PC-3 (cell line): ENCODE measurements around the gene ZMYND15.
"Not testable (repeated sequence)": the region's sequence is repeated elsewhere in the genome, so short reads cannot be mapped to it uniquely, and the experiment has no call there.

ENCODE experiments used
- CTCF ChIP-seq: fragments of 300-600 bp; sonication (generic); conservative IDR thresholded peaks from 2 replicates; pipeline ENCODE4 v1.5.1; 2017; ENCODE audit warnings: antibody characterized with exemption, low read depth, mild to moderate bottlenecking, low read length
- EZH2 ChIP-seq: fragments of 300-600 bp; sonication (generic); IDR thresholded peaks from one replicate; pipeline ENCODE4 v1.6.1; 2017; ENCODE audit warnings: antibody characterized with exemption, mild to moderate bottlenecking, low read length; ENCODE audit not compliant: unreplicated experiment
- EZH2phosphoT487 ChIP-seq: fragments of 300-600 bp; sonication (generic); IDR thresholded peaks from 2 replicates; pipeline ENCODE4 v1.6.1; 2018; ENCODE audit warnings: mild to moderate bottlenecking, antibody characterized with exemption, low read length, borderline replicate concordance

GRCh38 chr17:4689872-4690271, 49.8 kb upstream of the ZMYND15 start:
- TF ChIP-seq CTCF, EZH2, EZH2phosphoT487: not testable (repeated sequence)
